Upper lobe of left lung (tissue), 4 donors: ENCODE data around the gene TMEM263.

Experiments used
- CTCF ChIP-seq, 6 experiments: fragments of 450-650 bp in 4 of 6; fragments of 200-600 bp in 2 of 6; sonication (generic) in 2 of 6; IDR thresholded peaks; one replicate each; pipeline ENCODE4 v1.5.1; 2016 to 2019; ENCODE audit warnings: antibody characterized with exemption in 6 of 6
- EP300 ChIP-seq, 4 donors: sonication (generic); formaldehyde crosslinking; IDR thresholded peaks; one replicate each; pipeline ENCODE4 v1.5.1; 2017; ENCODE audit warnings: antibody characterized with exemption in 4 of 4, control low read depth in 2 of 4

DNA sequence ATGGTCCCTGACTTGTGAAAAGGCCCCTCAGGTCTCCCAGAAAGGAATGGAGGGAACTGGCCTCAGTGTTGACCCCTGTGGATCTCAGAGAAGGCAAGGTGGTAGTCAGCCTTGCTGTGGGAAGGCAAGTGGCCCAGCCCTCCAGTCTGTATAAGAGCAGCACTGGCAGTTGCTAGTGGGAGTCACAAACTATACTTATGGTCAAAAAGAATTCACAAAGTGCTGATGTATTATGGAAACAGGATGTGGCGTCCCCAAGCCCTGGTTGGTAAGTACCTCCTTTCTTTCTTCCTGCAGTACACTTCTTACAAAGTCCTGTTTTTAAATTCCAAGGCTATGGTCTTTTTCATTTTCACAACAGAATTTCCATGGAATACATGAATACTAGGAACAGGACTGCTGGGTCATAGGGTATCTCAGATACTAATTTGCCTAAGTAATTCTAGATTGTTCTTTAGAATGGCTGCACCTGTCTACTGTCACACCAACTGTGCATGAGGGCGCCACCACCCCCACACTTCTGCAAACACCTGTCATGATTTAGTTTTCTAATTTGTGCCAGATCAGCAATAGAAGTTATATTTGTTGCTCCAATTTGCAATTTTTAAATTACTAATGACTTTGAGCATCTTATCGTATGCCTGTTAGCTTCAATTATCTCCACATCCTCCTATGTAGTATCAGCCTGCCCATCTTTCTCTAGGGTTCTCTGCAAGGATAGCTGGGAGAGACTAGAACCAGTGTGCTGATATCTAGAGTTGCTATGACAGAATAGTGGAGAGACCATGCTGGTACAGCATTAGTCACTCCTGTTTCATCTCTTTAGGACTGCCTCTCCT is 40.7 kb upstream of the TMEM263 start:
- no peak for TF ChIP-seq EP300 (IDR thresholded peaks at IDR 0.05)
- no peak for TF ChIP-seq CTCF (IDR thresholded peaks at IDR 0.05)
